PC-9 (cell line): Measurements from ENCODE around the gene ADAMTS6. TPM values are rescaled to one million over a fixed set of nuclear protein-coding genes. Genes with fewer than 3 reads are reported as not detected.

Experiments used
- BruUV-seq: library from RNA; stranded (reverse); fragments of 400-500 nt; replicated peaks from 2 replicates; lab custom pipeline; 2021; lab: Mats Ljungman, UMichigan
- CTCF ChIA-PET: fragments of 300-600 bp; sonication (Branson Sonifier 250); formaldehyde crosslinking; loops from one replicate; lab custom pipeline; 2022; ENCODE audit warnings: antibody characterized with exemption; lab: Charles Lee
- POLR2A ChIA-PET: fragments of 300-600 bp; sonication (Branson Sonifier 250); formaldehyde crosslinking; loops from one replicate; lab custom pipeline; 2022; ENCODE audit warnings: antibody characterized with exemption; ENCODE audit not compliant: unreplicated experiment; lab: Charles Lee
- DNase-seq, 2 experiments: peaks; one replicate each; pipeline versions ENCODE4 v3.0.0 to v3.0.0-alpha.2; 2015 to 2022; ENCODE audit warnings: mixed read lengths in 1 of 2
- H2AFZ ChIP-seq: fragments of 200-600 bp; sonication (generic); 2 replicates; pipeline ENCODE4 v1.8.1; 2017; ENCODE audit warnings: antibody characterized with exemption
- H3F3A ChIP-seq: fragments of 200-600 bp; sonication (generic); 2 replicates; pipeline ENCODE4 v1.8.1; 2017; ENCODE audit warnings: antibody characterized with exemption, mild to moderate bottlenecking, low read depth; ENCODE audit not compliant: insufficient read depth
- H3K27ac ChIP-seq: fragments of 200-600 bp; sonication (generic); 2 replicates; pipeline ENCODE4 v1.6.1; 2016; ENCODE audit warnings: mixed run types
- H3K27me3 ChIP-seq: fragments of 200-600 bp; sonication (generic); 2 replicates; pipeline ENCODE4 v1.6.1; 2016; ENCODE audit warnings: low read depth, mixed run types; ENCODE audit not compliant: insufficient read depth
- H3K36me3 ChIP-seq: fragments of 200-600 bp; sonication (generic); 2 replicates; pipeline ENCODE4 v1.6.1; 2016; ENCODE audit warnings: low read depth, mixed run types
- H3K4me1 ChIP-seq: fragments of 200-600 bp; sonication (generic); replicated peaks from 2 replicates; pipeline ENCODE4 v1.6.1; 2016; ENCODE audit warnings: mixed run types; ENCODE audit not compliant: insufficient read depth
- H3K4me2 ChIP-seq: fragments of 200-600 bp; sonication (generic); 2 replicates; pipeline ENCODE4 v1.6.1; 2017; ENCODE audit warnings: mixed run types
- H3K4me3 ChIP-seq: fragments of 200-600 bp; sonication (generic); 2 replicates; pipeline ENCODE4 v1.6.1; 2016; ENCODE audit warnings: mixed run types
- H3K79me2 ChIP-seq: fragments of 200-600 bp; sonication (generic); 2 replicates; pipeline ENCODE4 v1.6.1; 2017; ENCODE audit warnings: low read depth, mixed run types
- H3K9me2 ChIP-seq: fragments of 200-600 bp; sonication (generic); 2 replicates; pipeline ENCODE4 v1.8.1; 2017; ENCODE audit warnings: mild to moderate bottlenecking; ENCODE audit not compliant: insufficient read depth
- H3K9me3 ChIP-seq: fragments of 200-600 bp; sonication (generic); 2 replicates; pipeline ENCODE4 v1.8.1; 2016; ENCODE audit warnings: low read depth; ENCODE audit not compliant: insufficient read depth
- H4K20me1 ChIP-seq: fragments of 200-600 bp; sonication (generic); 2 replicates; pipeline ENCODE4 v1.8.1; 2017; ENCODE audit not compliant: insufficient read depth
- CTCF ChIP-seq: fragments of 200-600 bp; sonication (generic); conservative IDR thresholded peaks from 2 replicates; pipeline ENCODE4 v1.6.1; 2017; ENCODE audit warnings: mixed run types, antibody characterized with exemption, mild to moderate bottlenecking, moderate library complexity
- EZH2 ChIP-seq: fragments of 200-600 bp; sonication (generic); IDR thresholded peaks from 2 replicates; pipeline ENCODE4 v1.8.0; 2017; ENCODE audit warnings: antibody characterized with exemption, low read depth
- intact Hi-C: fragments of 100-400 bp; cut with micrococcal nuclease; formaldehyde crosslinking; loops from one replicate; pipeline ENCODE4 v1.10.0; 2022; ENCODE audit not compliant: unreplicated experiment
- total RNA-seq: library from RNA; stranded (reverse); gene quantifications from 2 replicates; pipeline ENCODE4 v1.2.3, GENCODE V29; 2021

The ADAMTS6 gene
- total RNA-seq, 1 experiment from 2014 or later: 1.4 TPM

- no peak overlapping the region for H3K4me2 ChIP-seq
- TF ChIP-seq CTCF (no peak), EZH2 (no peak)
- H3K36me3 ChIP-seq: no peaks in the 10 kb centered on the region
- no TSS peak for BruUV-seq
- no peak overlapping the region for H3K27ac ChIP-seq
- no peaks in the 10 kb centered on the region for H3K9me3 ChIP-seq
- intact Hi-C loops: no loop called here
- H3K79me2 ChIP-seq: no peaks in the 10 kb centered on the region
- POLR2A ChIA-PET: no interaction called here
- CTCF ChIA-PET: interaction anchor here (1.0 kb wide), 1 partner anchor 13 kb away, joined by 6 read pairs; no protein-coding TSS in a partner anchor
- no peaks in the 10 kb centered on the region for H3K27me3 ChIP-seq
- H2AFZ ChIP-seq: no peak overlapping the region
- no peaks in the 10 kb centered on the region for H4K20me1 ChIP-seq
- peaks cover 4% of the 10 kb centered on the region; the same call in 1 of the 2 replicates for H3K9me2 ChIP-seq
- DNase-seq: no peak
- H3K4me3 ChIP-seq: no peak overlapping the region
- no peaks in the 10 kb centered on the region for H3K4me1 ChIP-seq
- H3F3A ChIP-seq: no peaks in the 10 kb centered on the region
Measured at GRCh38 chr5:65150599-65151304, 331.0 kb downstream of the ADAMTS6 start.

GRCh38 chr5:65149827-65150226, 331.9 kb downstream of the ADAMTS6 start:
- BruUV-seq: no TSS peak
- no peaks in the 10 kb centered on the region for H3K27me3 ChIP-seq
- no peak overlapping the region for H3K27ac ChIP-seq
- H3K4me3 ChIP-seq: no peak overlapping the region
- H3K36me3 ChIP-seq: no peaks in the 10 kb centered on the region
- H2AFZ ChIP-seq: no peak overlapping the region
- H4K20me1 ChIP-seq: no peaks in the 10 kb centered on the region
- H3K9me2 ChIP-seq: peaks cover 4% of the 10 kb centered on the region; the same call in 1 of the 2 replicates
- no peaks in the 10 kb centered on the region for H3F3A ChIP-seq
- DNase-seq: no peak
- ChIA-PET POLR2A (no interaction called here), CTCF (interaction anchor here (1.0 kb wide), 1 partner anchor 12 kb away, joined by 6 read pairs; no protein-coding TSS in a partner anchor)
- no peak for TF ChIP-seq EZH2
- TF ChIP-seq CTCF: no peak
- H3K9me3 ChIP-seq: no peaks in the 10 kb centered on the region
- H3K4me2 ChIP-seq: no peak overlapping the region
- H3K79me2 ChIP-seq: no peaks in the 10 kb centered on the region
- intact Hi-C loops: no loop called here
- H3K4me1 ChIP-seq: no peaks in the 10 kb centered on the region

- POLR2A ChIA-PET: no interaction called here
- Histone ChIP-seq H2AFZ (no peak overlapping the region), H3K27me3 (no peaks in the 10 kb centered on the region), H3F3A (no peaks in the 10 kb centered on the region), H3K9me2 (peaks cover 4% of the 10 kb centered on the region; the same call in 1 of the 2 replicates), H3K4me3 (no peak overlapping the region), H3K9me3 (no peaks in the 10 kb centered on the region), H4K20me1 (no peaks in the 10 kb centered on the region), H3K36me3 (no peaks in the 10 kb centered on the region), H3K27ac (no peak overlapping the region), H3K4me2 (no peak overlapping the region), H3K4me1 (no peaks in the 10 kb centered on the region), H3K79me2 (no peaks in the 10 kb centered on the region)
- TF ChIP-seq EZH2: no peak
- no peak for TF ChIP-seq CTCF
- CTCF ChIA-PET: no interaction called here
- BruUV-seq: no TSS peak
- intact Hi-C loops: no loop called here
- no peak for DNase-seq
Measured at GRCh38 chr5:65144136-65144871, 337.4 kb downstream of the ADAMTS6 start.
